Mucosa of rectum (tissue), 2 donors: ENCODE measurements around the gene MAOA.

Source experiments
- H3K27ac ChIP-seq, 2 donors: one replicate each; pipeline ENCODE4 v1.7.0; 2013; ENCODE audit warnings: inconsistent platforms in 2 of 2, low read depth in 2 of 2, low read length in 2 of 2
- H3K27me3 ChIP-seq, 2 donors: one replicate each; pipeline ENCODE4 v1.7.0; 2013; ENCODE audit warnings: low read length in 2 of 2; ENCODE audit not compliant: control insufficient read depth in 2 of 2, insufficient read depth in 2 of 2
- H3K36me3 ChIP-seq, 2 donors: one replicate each; pipeline ENCODE4 v1.7.0; 2013; ENCODE audit warnings: low read length in 2 of 2; ENCODE audit not compliant: control insufficient read depth in 2 of 2, insufficient read depth in 2 of 2
- H3K4me1 ChIP-seq, 2 donors: one replicate each; pipeline ENCODE4 v1.7.0; 2013; ENCODE audit warnings: low read length in 2 of 2, mild to moderate bottlenecking in 1 of 2; ENCODE audit not compliant: control insufficient read depth in 2 of 2, insufficient read depth in 2 of 2
- H3K4me3 ChIP-seq, 2 donors: one replicate each; pipeline ENCODE4 v1.7.0; 2013; ENCODE audit warnings: low read length in 2 of 2
- H3K9ac ChIP-seq, 2 donors: one replicate each; pipeline ENCODE4 v1.7.0; 2013; ENCODE audit warnings: low read length in 2 of 2, low read depth in 1 of 2, mild to moderate bottlenecking in 1 of 2
- H3K9me3 ChIP-seq, 2 donors: one replicate each; pipeline ENCODE4 v1.7.0; 2013; ENCODE audit warnings: low read length in 2 of 2; ENCODE audit not compliant: control insufficient read depth in 2 of 2
- donor health status: healthy.
- donor health status: Normal muscosa, but diverticular disease.

Gene MAOA

GRCh38 chrX:43633757-43634156, 22.3 kb upstream of the MAOA start:
- H3K9me3 ChIP-seq, result no peaks in the 10 kb centered on the region
- peaks cover 3% of the 10 kb centered on the region in 2 donors for H3K4me1 ChIP-seq
- no peak overlapping the region for H3K9ac ChIP-seq
- no peak overlapping the region for H3K4me3 ChIP-seq
- no peak overlapping the region for H3K27ac ChIP-seq
- peaks cover 0 to 3% of the 10 kb centered on the region in 2 donors for H3K27me3 ChIP-seq
- H3K36me3 ChIP-seq, result no peaks in the 10 kb centered on the region

- H3K27ac ChIP-seq, result no peak overlapping the region
- H3K36me3 ChIP-seq, result no peaks in the 10 kb centered on the region
- H3K27me3 ChIP-seq, result peaks cover 0 to 4% of the 10 kb centered on the region in 2 donors
- H3K4me1 ChIP-seq, result no peaks in the 10 kb centered on the region
- H3K9me3 ChIP-seq, result no peaks in the 10 kb centered on the region
- H3K9ac ChIP-seq, result no peak overlapping the region
- H3K4me3 ChIP-seq, result no peak overlapping the region
Observed at GRCh38 chrX:43640482-43640881, 15.6 kb upstream of the MAOA start.

- Histone ChIP-seq H3K27me3 (peaks cover 0 to 4% of the 10 kb centered on the region in 2 donors), H3K4me1 (no peaks in the 10 kb centered on the region)
Observed at GRCh38 chrX:43641691-43642090, 14.4 kb upstream of the MAOA start.

GRCh38 chrX:43643201-43643600, 12.9 kb upstream of the MAOA start:
- Histone ChIP-seq H3K4me1 (no peaks in the 10 kb centered on the region), H3K36me3 (no peaks in the 10 kb centered on the region), H3K9ac (no peak overlapping the region), H3K9me3 (no peaks in the 10 kb centered on the region), H3K27me3 (peaks cover 0 to 4% of the 10 kb centered on the region in 2 donors), H3K4me3 (no peak overlapping the region), H3K27ac (no peak overlapping the region)

More at GRCh38 chrX:43641691-43642090, 14.4 kb upstream of the MAOA start:
- no peak overlapping the region for H3K27ac ChIP-seq
- no peak overlapping the region for H3K9ac ChIP-seq
- no peaks in the 10 kb centered on the region for H3K36me3 ChIP-seq
- H3K9me3 ChIP-seq, result no peaks in the 10 kb centered on the region
- no peak overlapping the region for H3K4me3 ChIP-seq

- no peak overlapping the region for H3K27ac ChIP-seq
Observed at GRCh38 chrX:43643662-43644061, 12.4 kb upstream of the MAOA start.

GRCh38 chrX:43644124-43644701, 11.9 kb upstream of the MAOA start:
- no peaks in the 10 kb centered on the region for H3K9me3 ChIP-seq
- H3K36me3 ChIP-seq, result no peaks in the 10 kb centered on the region
- no peak overlapping the region for H3K27ac ChIP-seq
- H3K27me3 ChIP-seq, result peaks cover 0 to 4% of the 10 kb centered on the region in 2 donors
- H3K4me1 ChIP-seq, result no peaks in the 10 kb centered on the region
- H3K9ac ChIP-seq, result no peak overlapping the region
- no peak overlapping the region for H3K4me3 ChIP-seq

More at GRCh38 chrX:43643662-43644061, 12.4 kb upstream of the MAOA start:
- no peaks in the 10 kb centered on the region for H3K36me3 ChIP-seq
- no peak overlapping the region for H3K4me3 ChIP-seq
- no peaks in the 10 kb centered on the region for H3K4me1 ChIP-seq
- H3K9me3 ChIP-seq, result no peaks in the 10 kb centered on the region
- peaks cover 0 to 4% of the 10 kb centered on the region in 2 donors for H3K27me3 ChIP-seq
- H3K9ac ChIP-seq, result no peak overlapping the region

GRCh38 chrX:43646800-43647199, 9.3 kb upstream of the MAOA start:
- Histone ChIP-seq H3K9me3 (no peaks in the 10 kb centered on the region), H3K27me3 (peaks cover 0 to 4% of the 10 kb centered on the region in 2 donors), H3K36me3 (no peaks in the 10 kb centered on the region), H3K4me3 (no peak overlapping the region), H3K4me1 (no peaks in the 10 kb centered on the region), H3K27ac (no peak overlapping the region), H3K9ac (no peak overlapping the region)

- Histone ChIP-seq H3K4me1 (peaks cover 0 to 3% of the 10 kb centered on the region in 2 donors), H3K36me3 (no peaks in the 10 kb centered on the region), H3K9ac (peak overlapping the region; percentile 68 to 77), H3K27ac (peak overlapping the region; percentile 78 to 81), H3K9me3 (no peaks in the 10 kb centered on the region), H3K27me3 (peaks cover 0 to 4% of the 10 kb centered on the region in 2 donors), H3K4me3 (peak overlapping the region; percentile 70 to 71)
Observed at GRCh38 chrX:43654431-43655150, 1.5 kb upstream of the MAOA start.

GRCh38 chrX:43655151-43656004, 721 bp upstream of the MAOA start:
- H3K4me1 ChIP-seq, result peaks cover 0 to 3% of the 10 kb centered on the region in 2 donors
- peaks cover 0 to 4% of the 10 kb centered on the region in 2 donors for H3K27me3 ChIP-seq
- H3K9ac ChIP-seq, result peak overlapping the region; percentile 77 to 88
- H3K9me3 ChIP-seq, result no peaks in the 10 kb centered on the region
- no peaks in the 10 kb centered on the region for H3K36me3 ChIP-seq
- peak overlapping the region; percentile 70 to 75 for H3K4me3 ChIP-seq
- H3K27ac ChIP-seq, result peak overlapping the region; percentile 78 to 81

- H3K27me3 ChIP-seq, result peaks cover 0 to 4% of the 10 kb centered on the region in 2 donors
- peak overlapping the region in 1 of 2 donors; percentile 58 for H3K27ac ChIP-seq
- no peaks in the 10 kb centered on the region for H3K36me3 ChIP-seq
- H3K4me1 ChIP-seq, result peaks cover 2 to 3% of the 10 kb centered on the region in 2 donors
- H3K9me3 ChIP-seq, result no peaks in the 10 kb centered on the region
- peak overlapping the region; percentile 55 to 66 for H3K4me3 ChIP-seq
- H3K9ac ChIP-seq, result peak overlapping the region in 1 of 2 donors; percentile 28
Observed at GRCh38 chrX:43657671-43658070, 1.6 kb downstream of the MAOA start.
